ENCODE data around the gene IFNAR1.

- no peak for TF ChIP-seq POLR2A (IDR thresholded peaks at IDR 0.05)
- TF ChIP-seq, protein P1, sequence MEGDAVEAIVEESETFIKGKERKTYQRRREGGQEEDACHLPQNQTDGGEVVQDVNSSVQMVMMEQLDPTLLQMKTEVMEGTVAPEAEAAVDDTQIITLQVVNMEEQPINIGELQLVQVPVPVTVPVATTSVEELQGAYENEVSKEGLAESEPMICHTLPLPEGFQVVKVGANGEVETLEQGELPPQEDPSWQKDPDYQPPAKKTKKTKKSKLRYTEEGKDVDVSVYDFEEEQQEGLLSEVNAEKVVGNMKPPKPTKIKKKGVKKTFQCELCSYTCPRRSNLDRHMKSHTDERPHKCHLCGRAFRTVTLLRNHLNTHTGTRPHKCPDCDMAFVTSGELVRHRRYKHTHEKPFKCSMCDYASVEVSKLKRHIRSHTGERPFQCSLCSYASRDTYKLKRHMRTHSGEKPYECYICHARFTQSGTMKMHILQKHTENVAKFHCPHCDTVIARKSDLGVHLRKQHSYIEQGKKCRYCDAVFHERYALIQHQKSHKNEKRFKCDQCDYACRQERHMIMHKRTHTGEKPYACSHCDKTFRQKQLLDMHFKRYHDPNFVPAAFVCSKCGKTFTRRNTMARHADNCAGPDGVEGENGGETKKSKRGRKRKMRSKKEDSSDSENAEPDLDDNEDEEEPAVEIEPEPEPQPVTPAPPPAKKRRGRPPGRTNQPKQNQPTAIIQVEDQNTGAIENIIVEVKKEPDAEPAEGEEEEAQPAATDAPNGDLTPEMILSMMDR (IDR thresholded peaks at IDR 0.05) = no peak
- TF ChIP-seq POLR2AphosphoS5 (IDR thresholded peaks at IDR 0.05) = no peak
Measured at GRCh38 chr21:33374080-33374449, 49.3 kb downstream of the IFNAR1 start.
